ENCODE data around the gene OGT. TPM values are rescaled to one million over a fixed set of nuclear protein-coding genes. Genes with fewer than 3 reads are reported as not detected.

Gene OGT
- total RNA-seq, 1 donor from 2014 or later = 272 TPM

DNA sequence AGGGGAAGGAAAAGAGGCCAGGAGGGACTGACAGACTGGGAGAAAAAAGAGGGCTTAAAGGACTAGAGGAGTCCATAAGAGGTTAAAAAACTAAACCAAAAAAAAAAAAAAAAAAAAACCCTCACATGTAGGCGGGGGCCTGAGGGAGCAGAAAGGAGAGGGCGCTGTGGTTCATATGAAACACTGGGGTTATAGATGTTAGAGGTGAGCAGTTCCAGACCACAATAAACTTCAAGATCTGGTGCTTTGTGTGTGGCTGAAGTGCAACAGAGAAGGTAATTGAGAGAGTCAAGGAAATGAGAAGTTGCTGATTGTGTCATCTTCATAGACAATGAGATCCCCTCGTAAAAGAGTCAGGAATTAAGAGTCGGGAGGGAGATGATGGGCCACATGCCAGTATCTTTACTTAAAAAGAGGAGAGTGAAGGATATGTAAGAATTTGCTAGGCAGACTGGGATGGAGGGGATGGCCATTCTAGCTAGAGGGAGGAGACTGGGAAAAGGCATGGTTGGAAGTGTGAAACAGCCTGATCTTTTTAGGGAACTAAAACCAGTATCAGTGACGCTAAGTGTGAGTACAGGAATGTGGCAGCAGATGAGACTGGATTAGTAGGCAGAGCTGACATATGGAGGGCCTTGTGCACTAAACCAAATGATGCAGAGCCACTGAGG, 18.4 kb upstream of the OGT start:
- TF ChIP-seq, protein P1, sequence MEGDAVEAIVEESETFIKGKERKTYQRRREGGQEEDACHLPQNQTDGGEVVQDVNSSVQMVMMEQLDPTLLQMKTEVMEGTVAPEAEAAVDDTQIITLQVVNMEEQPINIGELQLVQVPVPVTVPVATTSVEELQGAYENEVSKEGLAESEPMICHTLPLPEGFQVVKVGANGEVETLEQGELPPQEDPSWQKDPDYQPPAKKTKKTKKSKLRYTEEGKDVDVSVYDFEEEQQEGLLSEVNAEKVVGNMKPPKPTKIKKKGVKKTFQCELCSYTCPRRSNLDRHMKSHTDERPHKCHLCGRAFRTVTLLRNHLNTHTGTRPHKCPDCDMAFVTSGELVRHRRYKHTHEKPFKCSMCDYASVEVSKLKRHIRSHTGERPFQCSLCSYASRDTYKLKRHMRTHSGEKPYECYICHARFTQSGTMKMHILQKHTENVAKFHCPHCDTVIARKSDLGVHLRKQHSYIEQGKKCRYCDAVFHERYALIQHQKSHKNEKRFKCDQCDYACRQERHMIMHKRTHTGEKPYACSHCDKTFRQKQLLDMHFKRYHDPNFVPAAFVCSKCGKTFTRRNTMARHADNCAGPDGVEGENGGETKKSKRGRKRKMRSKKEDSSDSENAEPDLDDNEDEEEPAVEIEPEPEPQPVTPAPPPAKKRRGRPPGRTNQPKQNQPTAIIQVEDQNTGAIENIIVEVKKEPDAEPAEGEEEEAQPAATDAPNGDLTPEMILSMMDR (IDR thresholded peaks at IDR 0.05) = no peak
- ChIA-PET POLR2A (no interaction called here), CTCF (no interaction called here)
- no peaks in the 10 kb centered on the region for H3K4me1 Mint-ChIP-seq
- no peaks in the 10 kb centered on the region for H3K36me3 Mint-ChIP-seq (ENCODE audit: low read depth)
- no peak overlapping the region for H3K4me3 Mint-ChIP-seq
- intact Hi-C loops (cut with micrococcal nuclease) = no loop called here
- H3K27ac Mint-ChIP-seq = peak overlapping the region; percentile 2
- ATAC-seq (ENCODE audit: low read depth) (no peak), DNase-seq (no peak)
- H3K27me3 Mint-ChIP-seq = no peaks in the 10 kb centered on the region
- H3K9me3 Mint-ChIP-seq = no peaks in the 10 kb centered on the region

DNA sequence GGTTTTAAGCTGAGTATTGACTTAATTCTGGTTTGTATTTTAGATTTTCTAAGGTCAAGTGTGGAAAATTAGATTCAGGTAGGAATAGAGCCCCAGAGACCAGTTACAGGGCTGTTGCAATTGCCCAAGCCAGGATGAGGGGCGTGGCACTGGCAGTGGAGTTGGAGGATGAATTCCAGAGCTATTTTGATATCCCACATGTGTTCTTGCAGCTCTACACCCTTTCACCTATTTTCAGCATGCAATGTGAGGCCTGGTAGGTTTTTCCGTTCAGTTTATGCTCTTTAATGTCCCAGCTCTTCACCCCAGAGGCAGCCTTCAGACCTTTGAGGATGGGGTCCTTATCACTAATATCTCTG, 17.9 kb upstream of the OGT start:
- ATAC-seq (ENCODE audit: low read depth) = no peak
- intact Hi-C loops (cut with micrococcal nuclease) = no loop called here
- TF ChIP-seq, protein P1 (IDR thresholded peaks at IDR 0.05) = no peak
- Mint-ChIP-seq H3K27me3 (no peaks in the 10 kb centered on the region), H3K36me3 (ENCODE audit: low read depth) (no peaks in the 10 kb centered on the region), H3K4me3 (no peak overlapping the region), H3K27ac (no peak overlapping the region), H3K9me3 (no peaks in the 10 kb centered on the region), H3K4me1 (no peaks in the 10 kb centered on the region)
- ChIA-PET POLR2A (no interaction called here), CTCF (no interaction called here)
- no peak for DNase-seq

DNA sequence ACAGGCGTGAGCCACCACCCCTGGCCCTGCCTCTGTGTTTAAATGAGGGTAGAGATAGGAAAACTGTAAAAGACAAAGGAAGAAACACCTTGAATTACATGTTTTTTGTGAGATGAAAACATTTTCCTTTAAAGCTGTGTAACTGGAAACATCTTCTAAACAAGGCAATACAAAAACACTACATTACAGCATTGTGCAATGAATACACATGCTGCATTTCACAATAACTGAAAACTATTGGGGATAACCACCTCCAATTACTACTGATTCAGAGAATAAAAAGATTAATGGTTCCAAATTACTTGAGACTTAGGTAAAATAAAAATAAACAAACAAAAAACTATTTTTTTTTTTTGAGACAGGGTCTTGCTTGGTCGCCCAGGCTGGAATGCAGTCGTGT, 7.6 kb upstream of the OGT start:
- H3K27ac Mint-ChIP-seq = no peak overlapping the region
- intact Hi-C loops (cut with micrococcal nuclease) = no loop called here
- ATAC-seq (ENCODE audit: low read depth) = no peak
- POLR2A ChIA-PET = interaction anchor here (0.7 kb wide), 1 partner anchor 7 kb away, joined by 4 read pairs; no protein-coding TSS in a partner anchor
- H3K9me3 Mint-ChIP-seq = no peaks in the 10 kb centered on the region
- no peak overlapping the region for H3K4me3 Mint-ChIP-seq
- H3K36me3 Mint-ChIP-seq (ENCODE audit: low read depth) = no peaks in the 10 kb centered on the region
- H3K4me1 Mint-ChIP-seq = no peaks in the 10 kb centered on the region
- DNase-seq = no peak
- CTCF ChIA-PET = no interaction called here
- no peaks in the 10 kb centered on the region for H3K27me3 Mint-ChIP-seq
- TF ChIP-seq, protein P1 (IDR thresholded peaks at IDR 0.05) = no peak

DNA sequence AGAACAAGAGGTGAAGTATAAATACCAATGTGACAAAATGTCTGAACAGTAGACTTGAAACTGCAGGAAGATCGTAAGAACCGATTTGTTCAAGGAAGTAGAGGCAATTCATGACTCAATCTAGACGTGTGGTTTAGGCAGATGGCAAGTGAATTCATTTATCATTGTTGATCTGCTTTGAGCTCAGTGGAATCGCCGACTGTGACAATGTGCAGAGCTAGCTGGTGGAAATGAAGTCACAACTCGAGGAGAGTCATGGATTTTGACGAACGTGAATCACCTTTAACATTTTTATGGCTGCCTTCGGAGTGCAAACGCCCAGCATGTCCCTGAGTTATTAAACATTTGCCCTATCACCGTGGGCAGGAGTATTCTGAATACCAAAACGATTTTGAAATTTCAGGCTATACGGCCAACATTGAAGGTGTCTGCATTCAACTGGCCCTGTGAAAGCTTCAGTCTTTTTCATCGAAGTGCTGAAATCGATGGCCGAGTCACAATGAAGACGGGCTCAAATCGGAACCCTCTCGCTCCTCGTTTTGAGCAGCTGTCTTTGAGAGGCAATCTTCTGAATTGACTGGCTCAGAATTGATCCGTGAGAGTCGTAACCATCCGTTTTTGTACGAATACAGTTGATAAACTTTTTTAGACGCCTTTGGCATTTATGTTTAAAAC, 689 bp upstream of the OGT start:
- H3K36me3 Mint-ChIP-seq (ENCODE audit: low read depth) = peaks cover 32% of the 10 kb centered on the region
- POLR2A ChIA-PET = interaction anchor here (0.5 to 5.4 kb wide), 14 partner anchors 11 to 1399 kb away, joined by 3 to 79 read pairs (median 4); partner anchors contain the start of genes MED12, NONO, TAF1 and ZMYM3
- DNase-seq (peak; percentile 15), ATAC-seq (ENCODE audit: low read depth) (peak; percentile 34)
- H3K27me3 Mint-ChIP-seq = no peaks in the 10 kb centered on the region
- H3K9me3 Mint-ChIP-seq = no peaks in the 10 kb centered on the region
- TF ChIP-seq, protein P1 (IDR thresholded peaks at IDR 0.05) = no peak
- H3K4me1 Mint-ChIP-seq = peaks cover 20% of the 10 kb centered on the region
- CTCF ChIA-PET = interaction anchor here (1.0 kb wide), 1 partner anchor 11 kb away, joined by 5 read pairs; no protein-coding TSS in a partner anchor
- peak overlapping the region; percentile 93 for H3K27ac Mint-ChIP-seq
- H3K4me3 Mint-ChIP-seq = peak overlapping the region; percentile 96
- intact Hi-C loops (cut with micrococcal nuclease) = loop anchor here (1.0 to 10.0 kb wide), 6 partner anchors 9 to 467 kb away; partner anchors contain the start of genes IL2RG, SNX12, TAF1 and ZMYM3

DNA sequence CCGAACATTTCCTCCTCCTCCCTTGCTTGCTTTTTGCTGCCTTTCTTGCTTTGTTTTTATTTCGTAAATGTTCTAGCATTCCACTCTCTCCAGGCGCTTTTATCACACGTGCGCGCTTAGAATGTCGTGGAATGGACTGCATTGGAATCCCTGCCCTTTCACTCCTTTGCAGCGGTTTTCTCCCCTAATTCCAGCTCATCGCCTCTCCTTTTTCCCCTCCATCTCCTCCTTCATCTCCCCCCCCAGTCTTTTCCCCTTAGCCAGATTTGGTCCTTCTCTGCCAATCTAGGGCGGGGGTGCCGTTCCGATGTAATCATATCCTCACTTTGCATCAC, 579 bp downstream of the OGT start:
- CTCF ChIA-PET = interaction anchor here (1.0 kb wide), 1 partner anchor 9 kb away, joined by 4 read pairs; no protein-coding TSS in a partner anchor
- intact Hi-C loops (cut with micrococcal nuclease) = loop anchor here (5.0 to 10.0 kb wide), 4 partner anchors 66 to 469 kb away; partner anchors contain the start of genes IL2RG, SNX12 and ZMYM3

More for the DNA sequence above, 579 bp downstream of the OGT start:
- peak overlapping the region; percentile 96 for H3K4me3 Mint-ChIP-seq
- ATAC-seq (ENCODE audit: low read depth) (no peak), DNase-seq (no peak)
- peak overlapping the region; percentile 93 for H3K27ac Mint-ChIP-seq
- H3K4me1 Mint-ChIP-seq = peaks cover 28% of the 10 kb centered on the region
- H3K9me3 Mint-ChIP-seq = no peaks in the 10 kb centered on the region
- H3K36me3 Mint-ChIP-seq (ENCODE audit: low read depth) = peaks cover 38% of the 10 kb centered on the region
- no peaks in the 10 kb centered on the region for H3K27me3 Mint-ChIP-seq
- TF ChIP-seq, protein P1 (IDR thresholded peaks at IDR 0.05) = no peak
- POLR2A ChIA-PET = interaction anchor here (0.6 to 5.4 kb wide), 9 partner anchors 9 to 382 kb away, joined by 3 to 79 read pairs (median 7); partner anchors contain the start of genes NONO, TAF1 and ZMYM3

Data from activated B cell treated with CpG ODN at 0.5 μM for 24 hours (primary cell).